Osteocyte (in vitro differentiated cells): ENCODE results near the gene FDX1. TPM values are rescaled to one million over a fixed set of nuclear protein-coding genes. Genes with fewer than 3 reads are reported as not detected.

Experiments used
- DNase-seq: peaks from one replicate; pipeline ENCODE4 v3.0.0; 2021; ENCODE audit warnings: mixed read lengths; ENCODE audit not compliant: unreplicated experiment; ENCODE audit errors: extremely low spot score
- H3K27ac Mint-ChIP-seq: one replicate; pipeline ENCODE4 v1.8.0; 2021; ENCODE audit warnings: mild to moderate bottlenecking, mixed read lengths; ENCODE audit not compliant: unreplicated experiment
- H3K27me3 Mint-ChIP-seq: one replicate; pipeline ENCODE4 v1.8.0; 2021; ENCODE audit warnings: mixed read lengths; ENCODE audit not compliant: unreplicated experiment
- H3K36me3 Mint-ChIP-seq: one replicate; pipeline ENCODE4 v1.8.0; 2021; ENCODE audit warnings: mixed read lengths; ENCODE audit not compliant: unreplicated experiment
- H3K4me1 Mint-ChIP-seq: one replicate; pipeline ENCODE4 v1.8.0; 2021; ENCODE audit warnings: mixed read lengths; ENCODE audit not compliant: unreplicated experiment
- H3K4me3 Mint-ChIP-seq: one replicate; pipeline ENCODE4 v1.8.0; 2021; ENCODE audit warnings: mild to moderate bottlenecking, moderate library complexity, mixed read lengths; ENCODE audit not compliant: unreplicated experiment
- H3K9me3 Mint-ChIP-seq: one replicate; pipeline ENCODE4 v1.8.0; 2021; ENCODE audit warnings: mixed read lengths; ENCODE audit not compliant: unreplicated experiment
- total RNA-seq: library from RNA; stranded (reverse); gene quantifications from 2 replicates; pipeline ENCODE4 v1.2.1, GENCODE V29; 2021
- TF ChIP-seq, protein P1 (sequence below): fragments of 200-600 bp; sonication (generic); IDR thresholded peaks from 2 replicates; pipeline ENCODE4 v1.5.0; 2021; ENCODE audit warnings: antibody characterized with exemption, mild to moderate bottlenecking, moderate library complexity

FDX1 gene
- total RNA-seq, 1 donor from 2014 or later = 6.3 TPM

DNA sequence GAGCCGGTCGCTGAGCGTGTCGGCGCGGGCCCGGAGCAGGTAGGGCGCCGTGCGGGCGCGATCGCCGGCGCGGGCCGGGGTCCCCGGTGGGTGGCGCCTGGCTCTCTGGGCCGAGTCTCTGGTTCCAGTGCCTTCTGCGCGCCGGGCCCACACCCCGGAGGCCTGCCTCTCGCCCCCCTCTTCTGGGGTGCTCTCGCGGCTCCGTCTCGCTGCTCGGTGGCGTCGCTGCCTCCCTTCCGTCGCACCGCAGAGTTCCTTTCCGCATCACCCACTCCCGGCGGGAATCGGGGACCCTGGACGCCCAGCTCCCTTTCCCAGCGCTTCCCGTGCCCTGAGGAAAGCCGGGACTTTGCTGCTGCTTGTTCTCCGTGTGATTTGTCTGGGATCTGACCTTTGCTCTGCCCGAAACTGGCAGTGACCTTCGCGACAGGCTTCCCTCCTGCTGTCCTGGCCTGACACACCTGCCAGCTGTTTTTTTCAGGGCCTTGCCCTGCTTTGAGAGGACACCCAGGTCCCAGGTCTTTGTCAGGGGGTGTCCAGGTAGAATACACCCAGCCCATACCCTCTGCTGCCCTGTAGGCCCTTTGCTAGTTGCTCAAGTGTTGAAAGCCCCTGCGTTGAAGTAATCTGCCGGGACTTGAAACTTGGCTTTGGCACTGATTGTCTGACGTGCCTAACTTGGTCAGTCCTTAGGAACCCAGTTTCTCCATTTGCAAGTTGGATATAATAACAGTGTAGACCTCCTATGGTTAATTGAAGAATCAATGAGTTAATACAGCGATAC is 711 bp downstream of the FDX1 start:
- Mint-ChIP-seq H3K4me3 (peak overlapping the region; percentile 96), H3K27me3 (no peaks in the 10 kb centered on the region), H3K4me1 (peaks cover 42% of the 10 kb centered on the region), H3K36me3 (no peaks in the 10 kb centered on the region), H3K9me3 (no peaks in the 10 kb centered on the region), H3K27ac (peak overlapping the region; percentile 92)
- TF ChIP-seq, protein P1, sequence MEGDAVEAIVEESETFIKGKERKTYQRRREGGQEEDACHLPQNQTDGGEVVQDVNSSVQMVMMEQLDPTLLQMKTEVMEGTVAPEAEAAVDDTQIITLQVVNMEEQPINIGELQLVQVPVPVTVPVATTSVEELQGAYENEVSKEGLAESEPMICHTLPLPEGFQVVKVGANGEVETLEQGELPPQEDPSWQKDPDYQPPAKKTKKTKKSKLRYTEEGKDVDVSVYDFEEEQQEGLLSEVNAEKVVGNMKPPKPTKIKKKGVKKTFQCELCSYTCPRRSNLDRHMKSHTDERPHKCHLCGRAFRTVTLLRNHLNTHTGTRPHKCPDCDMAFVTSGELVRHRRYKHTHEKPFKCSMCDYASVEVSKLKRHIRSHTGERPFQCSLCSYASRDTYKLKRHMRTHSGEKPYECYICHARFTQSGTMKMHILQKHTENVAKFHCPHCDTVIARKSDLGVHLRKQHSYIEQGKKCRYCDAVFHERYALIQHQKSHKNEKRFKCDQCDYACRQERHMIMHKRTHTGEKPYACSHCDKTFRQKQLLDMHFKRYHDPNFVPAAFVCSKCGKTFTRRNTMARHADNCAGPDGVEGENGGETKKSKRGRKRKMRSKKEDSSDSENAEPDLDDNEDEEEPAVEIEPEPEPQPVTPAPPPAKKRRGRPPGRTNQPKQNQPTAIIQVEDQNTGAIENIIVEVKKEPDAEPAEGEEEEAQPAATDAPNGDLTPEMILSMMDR = no peak
- DNase-seq = no peak

DNA sequence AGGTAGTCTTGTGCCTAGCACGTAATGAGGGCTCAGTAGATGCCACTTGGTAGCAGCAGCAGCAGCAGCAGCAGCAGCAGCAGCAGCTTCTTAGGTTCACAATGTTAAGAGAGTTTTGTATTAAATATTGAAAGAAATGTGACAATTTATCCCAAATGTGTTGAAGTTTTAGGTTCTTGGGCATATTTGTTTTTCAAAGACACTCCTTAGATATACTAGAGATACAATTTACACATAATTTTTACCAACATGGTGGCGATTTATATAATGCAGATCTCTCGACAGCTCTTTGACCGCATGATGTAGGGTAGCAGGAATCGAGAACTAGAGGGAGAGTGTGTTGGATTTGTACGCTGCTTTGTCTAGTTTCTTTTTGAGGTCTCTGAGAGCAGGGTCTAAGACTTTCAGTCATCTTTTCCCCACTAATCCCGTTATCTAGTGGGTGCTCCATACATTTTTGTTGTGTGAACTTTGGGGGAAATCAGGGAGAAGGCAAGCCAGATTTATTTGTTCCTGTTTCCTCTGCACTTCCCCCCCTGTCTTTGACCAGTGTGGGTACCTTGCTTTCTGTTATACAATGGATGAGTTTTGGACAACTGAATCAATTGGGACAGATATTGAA is 1.4 kb downstream of the FDX1 start:
- no peak for DNase-seq
- Mint-ChIP-seq H3K27ac (peak overlapping the region; percentile 92), H3K4me3 (peak overlapping the region; percentile 96), H3K36me3 (no peaks in the 10 kb centered on the region), H3K27me3 (no peaks in the 10 kb centered on the region), H3K4me1 (peaks cover 44% of the 10 kb centered on the region), H3K9me3 (no peaks in the 10 kb centered on the region)
- TF ChIP-seq, protein P1 = no peak

DNA sequence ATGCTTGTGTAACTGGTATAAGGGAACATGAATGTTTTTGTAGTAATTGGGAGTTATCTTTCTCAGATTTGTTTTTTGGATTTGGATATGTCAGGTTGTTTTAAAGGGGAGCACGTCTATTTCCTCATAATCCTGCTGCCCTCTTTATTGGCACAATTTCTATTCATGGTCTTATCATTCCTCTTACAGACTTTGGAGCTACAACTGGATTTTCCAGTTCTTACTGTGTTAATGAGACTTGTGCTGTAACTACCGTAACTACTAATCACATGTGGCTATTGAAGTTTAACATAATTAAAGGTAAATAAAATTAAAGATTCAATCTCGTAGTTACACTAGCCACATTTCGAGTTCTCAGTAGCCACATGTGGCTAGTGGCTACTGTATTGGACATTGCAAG is 1.9 kb downstream of the FDX1 start:
- H3K36me3 Mint-ChIP-seq = no peaks in the 10 kb centered on the region
- no peaks in the 10 kb centered on the region for H3K27me3 Mint-ChIP-seq
- peak overlapping the region; percentile 96 for H3K4me3 Mint-ChIP-seq
- peak overlapping the region; percentile 92 for H3K27ac Mint-ChIP-seq
- H3K9me3 Mint-ChIP-seq = no peaks in the 10 kb centered on the region
- H3K4me1 Mint-ChIP-seq = peaks cover 47% of the 10 kb centered on the region
- no peak for DNase-seq
- TF ChIP-seq, protein P1 = no peak

DNA sequence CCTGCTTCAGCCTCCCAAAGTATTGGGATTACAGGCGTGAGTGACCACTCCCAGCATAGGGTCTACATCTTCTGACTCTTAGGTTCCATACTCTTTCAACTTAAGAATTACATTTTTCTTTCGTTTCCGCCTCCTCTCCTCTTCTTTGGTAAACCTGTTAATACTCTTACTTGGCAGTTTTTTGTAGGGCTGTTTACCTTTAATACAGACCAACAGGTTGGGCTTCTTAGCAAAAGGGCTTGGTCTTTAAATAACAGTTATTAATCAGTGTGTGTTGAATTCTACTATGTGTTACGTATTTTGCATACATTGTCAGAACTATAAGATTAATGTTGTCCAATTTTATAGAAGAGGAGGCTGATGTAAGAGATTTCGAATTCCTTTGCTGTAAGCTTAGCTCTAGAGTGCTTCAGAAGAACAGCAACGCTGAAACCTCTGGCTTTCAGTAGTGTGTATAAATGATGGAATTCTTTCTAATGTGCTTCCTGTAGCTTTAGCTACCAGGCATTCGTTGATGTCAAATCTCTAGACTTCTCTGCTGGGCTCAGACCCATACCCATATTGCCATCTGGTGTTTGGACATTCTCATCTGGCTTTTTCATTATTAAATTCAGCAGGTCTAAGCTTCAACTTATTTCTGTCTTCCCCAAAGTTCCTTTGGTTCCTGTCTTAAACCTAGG is 3.1 kb downstream of the FDX1 start:
- no peak overlapping the region for H3K4me3 Mint-ChIP-seq
- H3K9me3 Mint-ChIP-seq = no peaks in the 10 kb centered on the region
- DNase-seq = no peak
- TF ChIP-seq, protein P1 = no peak
- H3K27me3 Mint-ChIP-seq = no peaks in the 10 kb centered on the region
- H3K27ac Mint-ChIP-seq = peak overlapping the region; percentile 68
- H3K36me3 Mint-ChIP-seq = peaks cover 5% of the 10 kb centered on the region
- peaks cover 56% of the 10 kb centered on the region for H3K4me1 Mint-ChIP-seq
